Activated CD8-positive, alpha-beta memory T cell treated with anti-CD3 and anti-CD28 coated beads, Interleukin-2, amount 50 U/mL, for 24 hours (primary cell): Measurements from ENCODE around the gene EPHB2.

Experiments used
- DNase-seq: peaks from one replicate; pipeline ENCODE4 v3.0.0-alpha.2; 2020; ENCODE audit errors: extremely low read depth

EPHB2 gene

GRCh38 chr1:22722901-22723550 is 12.4 kb downstream of the EPHB2 start:
- no peak for DNase-seq

- DNase-seq = no peak
These were observed 17.2 kb downstream of the EPHB2 start for GRCh38 chr1:22727873-22728272.

GRCh38 chr1:22728751-22729399 is 18.2 kb downstream of the EPHB2 start:
- DNase-seq = no peak

- DNase-seq = no peak
These were observed 18.7 kb downstream of the EPHB2 start for GRCh38 chr1:22729400-22729773.

- DNase-seq = no peak
These were observed 19.3 kb downstream of the EPHB2 start for GRCh38 chr1:22729912-22730311.

- DNase-seq = no peak
These were observed 21.5 kb downstream of the EPHB2 start for GRCh38 chr1:22731924-22732720.

- DNase-seq = no peak
These were observed 23.0 kb downstream of the EPHB2 start for GRCh38 chr1:22733643-22734042.

GRCh38 chr1:22736501-22737080 is 26.0 kb downstream of the EPHB2 start:
- DNase-seq = no peak

GRCh38 chr1:22737374-22738068 is 26.9 kb downstream of the EPHB2 start:
- no peak for DNase-seq

GRCh38 chr1:22738069-22738435 is 27.4 kb downstream of the EPHB2 start:
- no peak for DNase-seq

GRCh38 chr1:22738522-22738921 is 27.9 kb downstream of the EPHB2 start:
- DNase-seq = no peak

- no peak for DNase-seq
These were observed 29.2 kb downstream of the EPHB2 start for GRCh38 chr1:22739648-22740385.

- no peak for DNase-seq
These were observed 30.5 kb downstream of the EPHB2 start for GRCh38 chr1:22741118-22741517.

GRCh38 chr1:22745669-22746585 is 35.3 kb downstream of the EPHB2 start:
- DNase-seq = no peak

- DNase-seq = no peak
These were observed 36.5 kb downstream of the EPHB2 start for GRCh38 chr1:22747021-22747734.

- no peak for DNase-seq
These were observed 37.1 kb downstream of the EPHB2 start for GRCh38 chr1:22747735-22748073.

GRCh38 chr1:22749503-22749902 is 38.9 kb downstream of the EPHB2 start:
- DNase-seq = no peak

- no peak for DNase-seq
These were observed 39.5 kb downstream of the EPHB2 start for GRCh38 chr1:22749919-22750684.

- DNase-seq = no peak
These were observed 40.0 kb downstream of the EPHB2 start for GRCh38 chr1:22750685-22751051.
